GM19467 (cell line): ENCODE data around the gene FMO3.

ENCODE experiments used
- ATAC-seq: cut with Tn5 transposase; IDR thresholded peaks from one replicate; pipeline ENCODE4 v1.9.1; 2021; ENCODE audit warnings: mild to moderate bottlenecking, moderate library complexity; ENCODE audit not compliant: unreplicated experiment

Gene FMO3

GRCh38 chr1:171115280-171115897 lies 24.7 kb downstream of the FMO3 start:
- ATAC-seq, result no peak

- ATAC-seq, result no peak
Measured at GRCh38 chr1:171116676-171117075, 26.0 kb downstream of the FMO3 start.

GRCh38 chr1:171117085-171117484 lies 26.4 kb downstream of the FMO3 start:
- ATAC-seq, result no peak

- ATAC-seq, result no peak
Measured at GRCh38 chr1:171119648-171120047, 28.9 kb downstream of the FMO3 start.

- no peak for ATAC-seq
Measured at GRCh38 chr1:171122299-171122698, 31.6 kb downstream of the FMO3 start.

GRCh38 chr1:171122893-171123292 lies 32.2 kb downstream of the FMO3 start:
- no peak for ATAC-seq

- ATAC-seq, result no peak
Measured at GRCh38 chr1:171126504-171126903, 35.8 kb downstream of the FMO3 start.

GRCh38 chr1:171127099-171127498 lies 36.4 kb downstream of the FMO3 start:
- no peak for ATAC-seq

GRCh38 chr1:171127501-171127900 lies 36.8 kb downstream of the FMO3 start:
- no peak for ATAC-seq

GRCh38 chr1:171128463-171128862 lies 37.8 kb downstream of the FMO3 start:
- no peak for ATAC-seq

GRCh38 chr1:171134204-171134923 lies 43.7 kb downstream of the FMO3 start:
- ATAC-seq, result no peak

GRCh38 chr1:171137580-171137979 lies 46.9 kb downstream of the FMO3 start:
- no peak for ATAC-seq

- ATAC-seq, result no peak
Measured at GRCh38 chr1:171138980-171139379, 48.3 kb downstream of the FMO3 start.

- no peak for ATAC-seq
Measured at GRCh38 chr1:171139890-171140289, 49.2 kb downstream of the FMO3 start.

- no peak for ATAC-seq
Measured at GRCh38 chr1:171140401-171140800, 49.7 kb downstream of the FMO3 start.

- no peak for ATAC-seq
Measured at GRCh38 chr1:171140956-171141687, 50.4 kb downstream of the FMO3 start.

- ATAC-seq, result no peak
Measured at GRCh38 chr1:171141688-171142415, 51.1 kb downstream of the FMO3 start.

- ATAC-seq, result no peak
Measured at GRCh38 chr1:171142416-171143385, 52.0 kb downstream of the FMO3 start.

- no peak for ATAC-seq
Measured at GRCh38 chr1:171150156-171150555, 59.5 kb downstream of the FMO3 start.

GRCh38 chr1:171152549-171152948 lies 61.8 kb downstream of the FMO3 start:
- no peak for ATAC-seq
